GM12878 (cell line): Measurements from ENCODE around the gene COLQ. TPM values are rescaled to one million over a fixed set of nuclear protein-coding genes. Genes with fewer than 3 reads are reported as not detected.

Experiments
- ATAC-seq: fragments of 200-7000 bp; cut with Tn5 transposase; 3 replicates; pipeline ENCODE4 v1.9.1; 2020; ENCODE audit warnings: mild to moderate bottlenecking, moderate library complexity
- BruUV-seq: library from RNA; stranded (reverse); fragments of 400-500 nt; replicated peaks from 2 replicates; lab custom pipeline; 2021; lab: Mats Ljungman, UMichigan
- CTCF ChIA-PET: fragments of 300-600 bp; sonication (Branson Sonifier 250); formaldehyde crosslinking; extraction: SDS; loops from one replicate; lab custom pipeline; 2021; ENCODE audit warnings: inconsistent platforms; lab: Yijun Ruan, JAX
- POLR2A ChIA-PET: fragments of 350-600 bp; formaldehyde crosslinking; extraction: SDS; loops from one replicate; lab custom pipeline; 2021; ENCODE audit warnings: inconsistent platforms; lab: Charles Lee
- RAD21 ChIA-PET: fragments of 300-600 bp; sonication (Branson Sonifier 250); formaldehyde crosslinking; loops from one replicate; lab custom pipeline; 2023; ENCODE audit warnings: antibody characterized with exemption; ENCODE audit not compliant: unreplicated experiment; lab: Charles Lee
- SMC1A ChIA-PET: fragments of 300-600 bp; sonication (Branson Sonifier 250); formaldehyde crosslinking; loops from one replicate; lab custom pipeline; 2023; ENCODE audit not compliant: unreplicated experiment, uncharacterized antibody; lab: Charles Lee
- DNase-seq: peaks from one replicate; pipeline ENCODE4 v3.0.0-alpha.2; 2011; ENCODE audit warnings: low read depth, low spot score
- FAIRE-seq: peaks from 3 replicates; lab custom pipeline; 2011; peaks lifted over from hg19 to GRCh38; lab: Jason Lieb, UNC
- H2AFZ ChIP-seq: 2 replicates; pipeline ENCODE4 v1.6.0; 2011; ENCODE audit warnings: low read depth, low read length, control low read depth; ENCODE audit not compliant: control insufficient read depth
- H3K27ac ChIP-seq: 2 replicates; pipeline ENCODE4 v1.5.1; 2011; ENCODE audit warnings: control low read depth; ENCODE audit not compliant: control insufficient read depth, insufficient read depth
- H3K27me3 ChIP-seq, 2 experiments: replicated peaks in 1 of 2; 2 replicates each; pipeline versions ENCODE4 v1.6.0 to v1.6.1; 2011; ENCODE audit warnings: low read length in 1 of 2; ENCODE audit not compliant: control insufficient read depth in 2 of 2, insufficient read depth in 2 of 2
- H3K36me3 ChIP-seq, 2 experiments: 2 replicates each; pipeline ENCODE4 v1.5.1; 2011; ENCODE audit warnings: low read length in 1 of 2; ENCODE audit not compliant: control insufficient read depth in 2 of 2, insufficient read depth in 2 of 2
- H3K4me1 ChIP-seq: 2 replicates; pipeline ENCODE4 v1.6.1; 2011; ENCODE audit warnings: mild to moderate bottlenecking, low read length, moderate library complexity, mixed read lengths; ENCODE audit not compliant: control insufficient read depth, insufficient read depth
- H3K4me2 ChIP-seq: 2 replicates; pipeline ENCODE4 v1.6.0; 2011; ENCODE audit warnings: control low read depth; ENCODE audit not compliant: control insufficient read depth, insufficient read depth
- H3K4me3 ChIP-seq: fragments of 200-600 bp; sonication (generic); 2 replicates; pipeline ENCODE4 v1.5.1; 2016
- H3K79me2 ChIP-seq: 2 replicates; pipeline ENCODE4 v1.6.0; 2011; ENCODE audit warnings: low read length; ENCODE audit not compliant: control insufficient read depth, insufficient read depth
- H3K9ac ChIP-seq: 2 replicates; pipeline ENCODE4 v1.8.0; 2011; ENCODE audit warnings: low read length, control low read depth, mixed read lengths; ENCODE audit not compliant: control insufficient read depth, insufficient read depth
- H3K9me3 ChIP-seq: replicated peaks from 3 replicates; pipeline ENCODE4 v1.5.1; 2011; ENCODE audit warnings: mild to moderate bottlenecking, low read length; ENCODE audit not compliant: control insufficient read depth, insufficient read depth
- H4K20me1 ChIP-seq: 2 replicates; pipeline ENCODE4 v1.6.0; 2011; ENCODE audit not compliant: control insufficient read depth, insufficient read depth
- ATF7 ChIP-seq: fragments of 450-650 bp; IDR thresholded peaks from 2 replicates; pipeline ENCODE4 v1.6.1; 2016; ENCODE audit warnings: low read depth, mild to moderate bottlenecking
- CEBPZ ChIP-seq: fragments of 150-350 bp; IDR thresholded peaks from 2 replicates; pipeline ENCODE4 v1.6.1; 2016; ENCODE audit warnings: low read depth, low read length
- FOXK2 ChIP-seq: fragments of 450-650 bp; IDR thresholded peaks from 2 replicates; pipeline ENCODE4 v1.6.1; 2017; ENCODE audit warnings: mild to moderate bottlenecking, moderate library complexity
- KAT2A ChIP-seq: conservative IDR thresholded peaks from 2 replicates; pipeline ENCODE4 v1.6.1; 2011; ENCODE audit warnings: low read depth, low read length; ENCODE audit not compliant: control insufficient read depth
- MYC ChIP-seq: IDR thresholded peaks from 2 replicates; pipeline ENCODE4 v1.6.1; 2011; ENCODE audit warnings: mild to moderate bottlenecking, low read length, moderate library complexity, inconsistent platforms; ENCODE audit not compliant: insufficient read depth, insufficient replicate concordance, insufficient read length, severe bottlenecking
- PKNOX1 ChIP-seq: fragments of 450-650 bp; IDR thresholded peaks from 2 replicates; pipeline ENCODE4 v1.6.1; 2016; ENCODE audit warnings: mild to moderate bottlenecking
- POU2F2 ChIP-seq: IDR thresholded peaks from 3 replicates; pipeline ENCODE4 v1.6.1; 2011; ENCODE audit warnings: low read depth, mild to moderate bottlenecking, low read length, borderline replicate concordance
- RAD51 ChIP-seq: fragments of 450-650 bp; IDR thresholded peaks from 2 replicates; pipeline ENCODE4 v1.6.1; 2016; ENCODE audit warnings: moderate library complexity, mild to moderate bottlenecking, inconsistent platforms
- RELA ChIP-seq: fragments of 450-650 bp; IDR thresholded peaks from 2 replicates; pipeline ENCODE4 v1.8.0; 2014; ENCODE audit warnings: borderline replicate concordance; ENCODE audit not compliant: partially characterized antibody
- REST ChIP-seq: IDR thresholded peaks from 2 replicates; pipeline ENCODE4 v1.6.1; 2012; ENCODE audit warnings: mild to moderate bottlenecking, low read depth, low read length
- STAT1 ChIP-seq: fragments of 450-650 bp; conservative IDR thresholded peaks from 2 replicates; pipeline ENCODE4 v1.6.1; 2014; ENCODE audit warnings: antibody characterized with exemption, mild to moderate bottlenecking
- WGBS: methylation state at CpG from one replicate; pipeline ENCODE4 v1.1.6; 2016; ENCODE audit warnings: low lambda C conversion rate; ENCODE audit not compliant: insufficient replicate concordance, insufficient coverage; ENCODE audit errors: missing lambda C conversion rate; 5-methylcytosine and 5-hydroxymethylcytosine counted together
- in situ Hi-C: fragments of 300-500 bp; cut with MboI; formaldehyde crosslinking; loops from 9 replicates; pipeline ENCODE4 v1.14.3; 2018; ENCODE audit warnings: mixed read lengths
- intact Hi-C: fragments of 100-400 bp; cut with micrococcal nuclease; formaldehyde crosslinking; loops from one replicate; pipeline ENCODE4 v1.14.2; 2022; ENCODE audit not compliant: unreplicated experiment
- polyA plus RNA-seq, 11 experiments: library from polyadenylated mRNA; depleted of rRNA in 4 of 11; unstranded in 6 of 11; stranded (reverse) in 5 of 11; fragments of >200 nt; fragmentation: Nextera tagmentation in 4 of 11; fragmentation: Illumina TruSeq in 1 of 11; extraction: Ambion mirVana in 4 of 11; extraction: Trizol in 1 of 11; gene quantifications; 1 replicate in 1 of 11; 2 replicates in 10 of 11; pipeline versions ENCODE4 v1.2.1 to v1.2.3, GENCODE V29; 2011 to 2016; ENCODE audit warnings: inconsistent platforms in 2 of 11, missing spikeins in 2 of 11, low read depth in 1 of 11
- total RNA-seq, 4 experiments: library from RNA; depleted of rRNA in 3 of 4; stranded (reverse); fragments of >200 nt in 3 of 4; fragmentation: Illumina TruSeq in 1 of 4; extraction: Trizol in 1 of 4; gene quantifications; 2 replicates each; pipeline versions ENCODE4 v1.2.1 to v1.2.3, GENCODE V29; 2013 to 2021
- TF ChIP-seq, protein P1 (sequence below): fragments of 450-650 bp; IDR thresholded peaks from 2 replicates; pipeline ENCODE4 v1.6.1; 2017; ENCODE audit warnings: mild to moderate bottlenecking, moderate library complexity

Gene COLQ
- total and polyA plus RNA-seq, 10 of the 15 experiments (the other 5 are each of a cell fraction or from before 2014, with no cell fraction given), result 0.13 to 2.7 (median 0.70) TPM

DNA sequence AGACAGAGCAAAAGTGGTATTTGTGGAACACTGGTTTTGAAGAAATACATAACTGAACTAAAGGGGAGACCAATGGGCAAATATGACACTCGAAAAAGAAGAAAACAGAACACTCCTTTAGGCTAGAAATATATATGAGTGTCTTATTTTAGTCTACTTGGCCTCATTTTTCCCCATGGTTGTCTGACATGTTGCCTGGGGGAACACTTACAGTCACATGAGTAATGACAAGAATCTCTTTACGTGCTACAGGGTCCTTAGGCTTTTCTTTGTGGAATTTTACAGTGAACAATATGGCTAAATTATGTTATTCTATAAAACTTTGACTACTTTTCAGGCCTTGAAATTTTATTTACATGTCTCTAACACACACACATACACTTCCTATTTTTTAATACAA lies 111.7 kb downstream of the COLQ start:
- FAIRE-seq, result no peak
- in situ Hi-C loops, result no loop called here
- intact Hi-C loops, result loop anchor here (5.0 kb wide), 1 partner anchor 148 kb away; no protein-coding TSS in a partner anchor
- no peak for TF ChIP-seq FOXK2
- no peak for TF ChIP-seq REST
- TF ChIP-seq MYC, result no peak
- no peak for TF ChIP-seq PKNOX1
- no peak for TF ChIP-seq RAD51
- no peak for TF ChIP-seq KAT2A
- no peak for TF ChIP-seq POU2F2
- TF ChIP-seq CEBPZ, result no peak
- TF ChIP-seq RELA, result no peak
- no peak for TF ChIP-seq ATF7
- TF ChIP-seq, protein P1, sequence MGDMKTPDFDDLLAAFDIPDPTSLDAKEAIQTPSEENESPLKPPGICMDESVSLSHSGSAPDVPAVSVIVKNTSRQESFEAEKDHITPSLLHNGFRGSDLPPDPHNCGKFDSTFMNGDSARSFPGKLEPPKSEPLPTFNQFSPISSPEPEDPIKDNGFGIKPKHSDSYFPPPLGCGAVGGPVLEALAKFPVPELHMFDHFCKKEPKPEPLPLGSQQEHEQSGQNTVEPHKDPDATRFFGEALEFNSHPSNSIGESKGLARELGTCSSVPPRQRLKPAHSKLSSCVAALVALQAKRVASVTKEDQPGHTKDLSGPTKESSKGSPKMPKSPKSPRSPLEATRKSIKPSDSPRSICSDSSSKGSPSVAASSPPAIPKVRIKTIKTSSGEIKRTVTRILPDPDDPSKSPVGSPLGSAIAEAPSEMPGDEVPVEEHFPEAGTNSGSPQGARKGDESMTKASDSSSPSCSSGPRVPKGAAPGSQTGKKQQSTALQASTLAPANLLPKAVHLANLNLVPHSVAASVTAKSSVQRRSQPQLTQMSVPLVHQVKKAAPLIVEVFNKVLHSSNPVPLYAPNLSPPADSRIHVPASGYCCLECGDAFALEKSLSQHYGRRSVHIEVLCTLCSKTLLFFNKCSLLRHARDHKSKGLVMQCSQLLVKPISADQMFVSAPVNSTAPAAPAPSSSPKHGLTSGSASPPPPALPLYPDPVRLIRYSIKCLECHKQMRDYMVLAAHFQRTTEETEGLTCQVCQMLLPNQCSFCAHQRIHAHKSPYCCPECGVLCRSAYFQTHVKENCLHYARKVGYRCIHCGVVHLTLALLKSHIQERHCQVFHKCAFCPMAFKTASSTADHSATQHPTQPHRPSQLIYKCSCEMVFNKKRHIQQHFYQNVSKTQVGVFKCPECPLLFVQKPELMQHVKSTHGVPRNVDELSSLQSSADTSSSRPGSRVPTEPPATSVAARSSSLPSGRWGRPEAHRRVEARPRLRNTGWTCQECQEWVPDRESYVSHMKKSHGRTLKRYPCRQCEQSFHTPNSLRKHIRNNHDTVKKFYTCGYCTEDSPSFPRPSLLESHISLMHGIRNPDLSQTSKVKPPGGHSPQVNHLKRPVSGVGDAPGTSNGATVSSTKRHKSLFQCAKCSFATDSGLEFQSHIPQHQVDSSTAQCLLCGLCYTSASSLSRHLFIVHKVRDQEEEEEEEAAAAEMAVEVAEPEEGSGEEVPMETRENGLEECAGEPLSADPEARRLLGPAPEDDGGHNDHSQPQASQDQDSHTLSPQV, result no peak
- TF ChIP-seq STAT1, result no peak

More for the DNA sequence above, 111.7 kb downstream of the COLQ start:
- DNase-seq, result no peak
- no peak overlapping the region for H3K4me3 ChIP-seq
- H2AFZ ChIP-seq, result no peak overlapping the region
- H3K4me1 ChIP-seq, result no peaks in the 10 kb centered on the region
- H3K27ac ChIP-seq, result no peak overlapping the region
- ChIA-PET POLR2A (no interaction called here), RAD21 (no interaction called here), CTCF (interaction anchor here (1.5 to 3.7 kb wide), 4 partner anchors 12 to 292 kb away, joined by 5 to 49 read pairs (median 14); no protein-coding TSS in a partner anchor), SMC1A (interaction anchor here (7.6 to 8.7 kb wide), 2 partner anchors 141 to 203 kb away, joined by 135 to 223 read pairs; partner anchors contain the start of gene CAPN7)
- no peaks in the 10 kb centered on the region for H3K79me2 ChIP-seq
- no peaks in the 10 kb centered on the region for H3K9me3 ChIP-seq
- no peak for ATAC-seq
- no TSS peak for BruUV-seq
- H3K4me2 ChIP-seq, result no peak overlapping the region
- WGBS, result 98% methylated on average over 2 of the region's 2 CpGs
- H4K20me1 ChIP-seq, result no peaks in the 10 kb centered on the region
- H3K27me3 ChIP-seq, result no peaks in the 10 kb centered on the region
- H3K36me3 ChIP-seq, result peaks cover 4 to 6% of the 10 kb centered on the region in 2 experiments; a peak in 3 of 4 replicates
- H3K9ac ChIP-seq, result no peak overlapping the region
